HG02884 (cell line): ENCODE measurements around the gene LRRC38.
"Not testable (repeated sequence)": the region's sequence is repeated elsewhere in the genome, so short reads cannot be mapped to it uniquely, and the experiment has no call there.

Experiments used
- ATAC-seq: cut with Tn5 transposase; IDR thresholded peaks from one replicate; pipeline ENCODE4 v1.9.1; 2021; ENCODE audit warnings: mild to moderate bottlenecking, moderate library complexity; ENCODE audit not compliant: unreplicated experiment

LRRC38 gene

DNA sequence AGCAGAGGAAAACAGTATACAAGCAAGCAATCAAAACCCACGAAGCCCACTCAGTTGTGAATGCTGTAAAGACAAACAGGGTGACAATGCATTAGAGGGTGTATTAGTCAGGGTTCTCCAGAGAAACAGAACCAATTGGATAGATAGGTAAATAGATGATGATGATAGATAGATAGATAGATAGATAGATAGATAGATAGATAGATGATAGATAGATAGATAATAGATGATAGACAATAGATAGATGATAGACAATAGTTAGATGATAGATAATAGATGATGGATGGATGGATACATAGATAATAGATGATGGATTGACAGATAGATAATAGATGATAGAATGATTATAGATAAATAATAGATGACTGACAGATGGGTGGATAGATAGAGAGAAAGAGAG lies 48.3 kb downstream of the LRRC38 start:
- no peak for ATAC-seq

DNA sequence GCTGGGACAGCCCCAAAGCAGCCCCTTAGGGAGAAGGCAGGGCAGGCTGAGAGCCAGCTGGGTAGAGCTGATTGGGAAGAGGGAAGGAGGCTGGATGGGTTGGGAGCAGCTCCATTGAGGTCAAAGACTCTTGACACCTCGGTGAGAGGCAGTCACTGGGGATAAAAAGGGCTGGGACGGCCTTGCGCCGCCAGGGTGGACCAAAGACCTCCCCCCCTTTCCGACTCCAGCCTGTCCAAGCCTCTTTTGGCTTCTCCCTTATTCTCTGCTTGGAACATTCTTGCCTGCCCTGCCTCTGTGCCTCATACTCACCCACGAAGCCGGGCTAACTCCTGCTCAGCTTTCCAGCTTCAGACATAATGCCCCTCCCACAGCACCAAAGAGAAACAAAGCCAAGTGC lies 51.1 kb downstream of the LRRC38 start:
- no peak for ATAC-seq

DNA sequence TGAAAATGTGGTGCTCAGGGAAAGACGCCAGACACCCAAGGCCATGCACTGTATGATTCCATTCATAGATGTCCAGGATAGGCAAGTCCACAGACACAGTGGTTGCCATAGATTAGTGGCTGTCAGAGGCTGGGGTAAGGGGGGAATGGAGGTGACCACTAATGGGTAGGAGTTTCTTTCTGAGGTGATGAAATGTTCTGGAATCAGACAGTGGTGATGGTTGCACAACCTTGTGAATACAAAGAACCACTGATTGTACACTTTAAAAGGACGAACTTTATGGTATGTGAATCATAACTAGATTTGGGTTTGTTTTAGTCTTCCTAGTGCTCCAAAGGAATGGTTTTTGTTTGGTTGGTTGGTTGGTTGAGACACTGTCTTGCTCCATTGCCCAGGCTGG lies 51.8 kb downstream of the LRRC38 start:
- no peak for ATAC-seq

DNA sequence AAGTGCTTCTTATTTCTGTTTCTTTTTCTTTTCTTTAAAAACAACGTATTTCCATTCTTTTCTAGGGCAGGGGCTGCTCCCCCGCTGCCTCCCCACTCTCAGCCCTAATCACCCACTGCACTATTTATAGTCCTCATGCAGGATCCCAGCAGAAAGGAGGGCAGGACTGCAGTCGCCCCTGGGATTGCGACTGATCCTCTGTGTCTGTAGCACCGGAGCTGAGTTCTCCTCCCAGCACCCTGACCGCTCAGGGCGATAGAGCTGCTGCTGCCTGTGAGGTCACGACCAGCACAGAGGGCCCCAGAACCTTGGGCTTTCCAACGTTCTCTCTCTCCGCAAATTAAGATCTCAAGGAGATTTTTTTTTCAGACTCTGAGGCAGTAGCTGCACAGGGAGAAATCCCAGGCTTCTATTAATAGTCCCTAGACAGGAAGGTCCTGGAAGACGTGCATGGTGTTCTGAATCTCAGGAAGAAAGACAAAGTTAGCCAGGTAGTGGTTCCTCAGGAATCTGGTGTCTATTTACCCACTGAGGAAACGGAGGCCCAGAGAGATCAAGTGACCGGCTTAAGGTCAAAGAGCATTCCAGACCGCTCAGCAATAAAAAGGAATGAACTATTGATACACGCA lies 56.8 kb downstream of the LRRC38 start:
- ATAC-seq: no peak

DNA sequence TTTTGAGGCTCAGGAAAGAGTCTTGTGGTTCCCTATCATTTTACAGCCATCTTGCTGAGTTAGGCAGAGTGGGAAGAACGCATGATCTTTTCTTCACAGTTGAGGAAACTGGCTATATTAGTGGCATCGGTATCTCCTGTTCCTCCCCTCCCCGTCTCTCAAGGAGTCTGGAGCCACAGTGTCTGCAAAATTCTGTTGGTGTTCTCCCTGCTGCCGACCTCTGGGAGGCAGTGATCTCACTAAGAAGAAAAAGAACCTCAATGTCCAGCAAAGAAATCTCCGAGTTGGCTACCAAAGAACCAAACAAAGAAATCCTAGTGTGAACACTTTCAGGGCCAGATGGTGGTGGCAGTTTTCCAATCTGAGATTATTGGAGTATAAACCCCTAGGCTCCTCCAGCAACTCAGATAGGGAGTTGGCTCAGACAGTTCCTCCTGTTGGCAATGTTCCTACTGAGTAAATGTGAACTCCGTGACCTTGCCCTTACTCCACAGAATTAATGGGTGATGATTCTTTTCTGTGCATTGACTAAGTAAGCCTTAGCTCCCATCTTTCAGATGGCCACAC lies 62.3 kb downstream of the LRRC38 start:
- no peak for ATAC-seq

DNA sequence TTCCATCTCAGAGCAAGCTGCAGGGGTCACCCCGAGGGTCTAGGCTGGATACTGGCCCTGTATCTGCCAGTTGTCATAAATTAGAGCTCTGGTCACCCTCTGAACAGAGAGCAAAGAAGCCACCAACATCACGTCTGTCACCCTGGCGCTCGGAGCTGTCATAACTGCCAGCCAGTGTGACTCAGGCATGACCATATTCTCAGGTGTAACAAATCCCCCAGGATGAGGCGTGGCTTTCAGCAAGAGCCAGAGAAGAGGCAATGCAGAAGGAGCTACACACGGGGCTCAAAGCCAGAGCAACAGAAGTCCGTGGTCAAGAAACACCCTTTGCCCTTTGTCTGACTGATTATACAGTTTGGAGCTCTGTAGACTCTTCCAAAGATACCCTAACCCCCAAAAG lies 63.6 kb downstream of the LRRC38 start:
- no peak for ATAC-seq

DNA sequence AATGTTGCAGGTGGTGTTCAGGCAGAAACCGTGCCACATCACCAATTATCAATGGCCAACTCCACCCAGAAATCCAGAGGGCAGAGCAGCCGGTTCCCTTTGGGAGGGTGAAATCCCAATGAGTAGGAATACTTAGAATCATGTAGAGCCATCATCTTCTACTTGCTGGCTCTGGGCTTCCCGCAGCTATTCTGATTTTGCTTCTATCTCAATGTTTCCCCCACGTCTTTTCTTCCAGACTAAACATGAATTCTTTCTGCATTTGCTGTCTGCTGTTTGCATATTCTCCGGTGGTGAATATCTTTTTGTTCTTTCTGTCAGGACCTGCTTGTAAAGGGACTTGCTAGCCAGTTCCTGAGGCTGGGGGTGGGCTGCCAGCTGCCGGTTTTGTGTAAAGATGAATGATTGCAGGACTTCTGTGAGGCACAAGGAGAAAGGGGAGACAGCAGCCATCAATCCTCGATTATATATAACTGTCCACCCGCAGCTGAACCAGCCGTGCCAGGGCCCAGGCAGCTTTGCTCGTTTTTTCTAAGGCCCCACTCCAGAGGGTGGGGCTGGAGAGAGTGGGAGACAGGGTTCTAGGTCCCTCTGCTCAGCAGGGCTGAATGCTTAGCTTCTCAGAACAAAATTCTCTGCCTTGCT lies 70.3 kb downstream of the LRRC38 start:
- no peak for ATAC-seq

DNA sequence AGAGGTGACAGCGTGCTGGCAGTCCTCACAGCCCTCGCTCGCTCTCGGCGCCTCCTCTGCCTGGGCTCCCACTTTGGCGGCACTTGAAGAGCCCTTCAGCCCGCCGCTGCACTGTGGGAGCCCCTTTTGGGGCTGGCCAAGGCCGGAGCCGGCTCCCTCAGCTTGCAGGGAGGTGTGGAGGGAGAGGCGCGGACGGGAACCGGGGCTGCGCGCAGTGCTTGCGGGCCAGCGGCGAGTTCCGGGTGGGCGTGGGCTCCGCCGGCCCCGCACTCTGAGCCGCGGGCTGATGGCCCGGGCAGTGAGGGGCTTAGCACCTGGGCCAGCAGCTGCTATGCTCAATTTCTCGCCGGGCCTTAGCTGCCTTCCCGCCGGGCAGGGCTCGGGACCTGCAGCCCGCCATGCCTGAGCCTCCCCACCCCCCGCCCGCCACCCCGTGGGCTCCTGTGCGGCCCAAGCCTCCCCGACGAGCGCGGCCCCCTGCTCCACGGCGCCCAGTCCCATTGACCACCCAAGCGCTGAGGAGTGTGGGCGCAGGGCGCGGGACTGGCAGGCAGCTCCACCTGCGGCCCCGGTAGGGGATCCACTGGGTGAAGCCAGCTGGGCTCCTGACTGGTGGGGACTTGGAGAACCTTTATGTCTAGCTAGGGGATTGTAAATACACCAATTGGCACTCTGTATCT lies 74.6 kb downstream of the LRRC38 start:
- ATAC-seq: not testable (repeated sequence)

DNA sequence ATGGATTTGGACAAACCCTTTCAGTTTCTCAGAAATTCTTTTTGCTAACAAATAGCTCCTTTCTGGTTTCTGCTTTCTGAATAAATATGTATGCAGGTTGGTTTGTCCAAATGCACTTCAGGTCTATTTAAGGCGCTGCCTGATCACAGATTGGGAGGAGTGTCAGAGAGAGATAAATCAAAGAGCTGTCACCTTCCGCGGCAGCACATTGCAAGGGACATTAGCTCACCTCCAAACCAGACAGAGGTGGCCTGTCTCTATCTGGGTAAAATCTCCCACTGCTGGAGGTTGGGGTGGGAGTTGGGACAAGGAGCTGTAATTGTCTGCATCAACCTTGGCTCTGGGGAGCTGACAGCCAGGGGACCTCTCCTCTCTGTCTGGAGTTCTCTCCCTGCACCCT lies 78.3 kb downstream of the LRRC38 start:
- ATAC-seq: no peak

DNA sequence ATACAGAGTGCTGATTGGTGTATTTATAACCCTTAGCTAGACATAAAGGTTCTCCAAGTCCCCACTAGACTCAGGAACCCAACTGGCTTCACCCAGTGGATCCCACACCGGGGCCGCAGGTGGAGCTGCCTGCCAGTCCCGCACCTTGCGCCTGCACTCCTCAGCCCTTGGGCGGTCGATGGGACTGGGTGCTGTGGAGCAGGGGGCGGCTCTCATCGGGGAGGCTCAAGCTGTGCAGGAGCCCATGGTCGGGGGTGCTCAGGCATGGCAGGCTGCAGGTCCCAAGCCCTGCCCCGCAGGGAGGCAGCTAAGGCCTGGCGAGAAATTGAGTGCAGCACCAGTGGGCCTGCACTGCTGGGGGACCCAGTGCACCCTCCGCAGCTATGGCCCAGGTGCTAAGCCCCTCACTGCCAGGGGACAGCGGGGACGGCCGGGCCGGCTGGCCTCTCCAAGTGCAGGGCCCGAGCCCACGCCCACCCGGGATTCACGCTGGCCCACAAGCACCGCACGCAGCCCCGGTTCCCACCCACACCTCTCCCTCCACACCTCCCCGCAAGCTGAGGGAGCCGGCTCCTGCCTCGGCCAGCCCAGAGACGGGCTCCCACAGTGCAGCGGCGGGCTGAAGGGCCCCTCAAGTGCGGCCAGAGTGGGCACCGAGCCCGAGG lies 80.0 kb downstream of the LRRC38 start:
- not testable (repeated sequence) for ATAC-seq

DNA sequence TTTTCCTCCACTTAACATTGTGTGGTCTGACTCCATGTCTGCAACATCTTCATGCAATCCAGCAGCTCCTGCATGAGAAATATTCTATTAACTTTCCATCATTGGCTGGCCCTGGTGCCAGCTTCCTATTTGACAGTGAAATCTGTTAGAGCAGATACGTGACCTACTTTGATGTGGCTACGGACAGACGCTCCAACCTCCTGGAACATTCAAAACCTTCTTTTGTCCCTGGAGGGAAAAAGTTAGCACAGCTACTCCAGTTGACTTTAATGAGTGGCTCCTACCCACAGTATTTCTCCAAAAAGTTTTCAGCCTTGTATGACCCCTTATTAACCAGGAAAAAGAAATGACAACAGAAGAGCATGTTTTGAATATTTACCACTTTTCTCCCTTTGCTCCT lies 81.6 kb downstream of the LRRC38 start:
- no peak for ATAC-seq

DNA sequence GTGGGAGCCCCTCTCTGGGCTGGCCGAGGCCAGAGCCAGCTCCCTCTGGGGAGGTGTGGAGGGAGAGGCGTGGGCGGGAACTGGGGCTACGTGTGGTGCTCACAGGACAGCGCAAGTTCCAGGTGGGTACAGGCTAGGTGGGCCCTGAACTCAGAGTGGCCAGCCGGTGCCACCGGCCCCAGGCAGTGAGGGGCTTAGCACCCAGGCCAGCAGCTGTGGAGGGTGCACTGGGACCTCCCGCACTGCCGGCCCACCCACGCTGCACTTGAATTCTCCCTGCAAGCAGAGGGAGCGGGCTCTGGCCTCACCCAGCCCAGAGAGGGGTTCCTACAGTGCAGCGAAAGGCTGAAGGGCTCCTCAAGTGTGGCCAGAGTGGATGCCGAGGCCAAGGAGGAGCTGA lies 83.3 kb downstream of the LRRC38 start:
- ATAC-seq: no peak
